GM21619 (cell line): ENCODE data around the gene ZNF804B.

Source experiments
- ATAC-seq: cut with Tn5 transposase; IDR thresholded peaks from one replicate; pipeline ENCODE4 v1.9.1; 2021; ENCODE audit not compliant: unreplicated experiment

The ZNF804B gene

GRCh38 chr7:88759230-88760135 lies at the start of gene ZNF804B:
TSS of gene ZNF804B (plus strand) at chr7:88759700. CDS start at chr7:88759977, 277 bp downstream.
- no peak for ATAC-seq

DNA sequence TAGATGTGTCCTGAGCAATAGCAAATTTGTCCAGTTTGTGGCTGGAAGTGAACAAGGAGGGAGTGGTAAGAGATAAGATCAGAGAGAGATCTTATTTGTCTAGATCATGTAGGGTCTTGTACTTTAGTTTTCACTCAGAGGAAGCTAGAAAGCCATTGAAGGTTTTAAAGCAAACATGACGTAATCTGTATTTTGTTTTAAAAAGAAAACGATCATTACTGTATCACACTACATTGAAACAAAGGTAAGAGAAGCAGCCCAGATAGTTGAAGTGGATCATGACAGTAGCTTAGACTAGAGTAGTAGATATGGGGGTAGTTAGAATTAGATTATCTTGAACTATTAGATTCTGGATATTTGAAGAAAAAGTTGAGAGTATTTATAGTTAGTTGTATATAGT lies 23.6 kb upstream of the ZNF804B start:
- ATAC-seq = no peak

GRCh38 chr7:88737632-88738031 lies 21.9 kb upstream of the ZNF804B start:
- no peak for ATAC-seq

GRCh38 chr7:88746126-88746525 lies 13.4 kb upstream of the ZNF804B start:
- no peak for ATAC-seq

GRCh38 chr7:88756802-88757201 lies 2.7 kb upstream of the ZNF804B start:
- no peak for ATAC-seq

- ATAC-seq = no peak
Measured at GRCh38 chr7:88757371-88757770, 2.1 kb upstream of the ZNF804B start.

- ATAC-seq = no peak
Measured at GRCh38 chr7:88758381-88759229, 895 bp upstream of the ZNF804B start.

DNA sequence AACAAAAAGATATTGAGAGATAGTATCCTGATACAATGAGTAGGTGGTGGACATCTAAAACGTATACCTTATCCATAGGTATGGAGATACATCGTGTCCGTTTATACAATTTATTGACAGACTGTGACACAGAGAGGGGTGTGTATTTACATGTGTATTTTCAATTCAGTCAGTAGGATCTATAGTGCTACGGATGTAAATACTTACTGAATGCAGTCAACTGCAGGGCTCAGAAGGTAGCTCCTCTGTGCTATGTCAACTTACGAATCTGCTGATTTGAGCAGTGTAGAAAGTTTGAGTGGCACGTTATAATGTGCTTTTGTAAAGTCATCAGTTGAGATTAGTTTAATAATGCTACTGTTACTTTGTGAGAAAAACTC lies 626 bp downstream of the ZNF804B start:
- ATAC-seq = no peak

GRCh38 chr7:88761779-88762178 lies 2.3 kb downstream of the ZNF804B start:
- no peak for ATAC-seq

DNA sequence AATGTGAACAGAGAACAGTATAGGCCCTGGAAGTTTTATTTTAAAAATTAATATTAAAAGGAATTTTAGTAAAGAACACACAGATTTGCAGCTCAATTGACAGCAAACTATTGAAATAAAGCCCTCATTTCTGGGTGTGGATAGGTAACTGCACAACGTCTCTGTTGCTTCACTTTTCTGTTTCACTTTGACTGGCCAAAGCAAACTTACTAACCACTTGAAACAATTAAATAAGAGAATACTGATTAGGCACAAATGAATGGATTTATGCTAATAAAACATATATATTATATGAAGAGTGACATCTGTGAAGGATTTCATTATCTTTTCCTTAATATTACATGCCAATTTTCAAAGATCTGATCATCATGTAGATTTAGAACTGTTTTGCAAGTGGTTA lies 11.9 kb downstream of the ZNF804B start:
- peak; percentile 57 for ATAC-seq

DNA sequence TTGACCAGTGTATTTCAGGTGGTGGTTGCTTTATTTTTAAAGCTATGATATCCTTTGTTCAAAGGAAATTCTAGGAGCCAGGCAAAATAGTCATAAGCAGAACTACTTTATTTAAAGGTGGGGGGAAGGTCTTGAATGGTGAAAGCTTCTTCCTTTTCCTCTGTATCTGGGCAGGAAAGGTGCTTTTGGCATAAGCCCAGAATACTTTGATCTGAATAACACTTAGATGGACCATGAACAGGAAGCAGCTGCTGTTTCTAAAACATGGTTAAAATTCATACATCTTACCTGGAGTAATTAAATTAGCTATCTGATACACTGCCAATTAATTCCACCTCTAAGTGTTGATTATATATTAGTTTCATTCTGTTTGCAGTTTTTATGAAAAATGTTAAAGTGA lies 13.3 kb downstream of the ZNF804B start:
- ATAC-seq = no peak

DNA sequence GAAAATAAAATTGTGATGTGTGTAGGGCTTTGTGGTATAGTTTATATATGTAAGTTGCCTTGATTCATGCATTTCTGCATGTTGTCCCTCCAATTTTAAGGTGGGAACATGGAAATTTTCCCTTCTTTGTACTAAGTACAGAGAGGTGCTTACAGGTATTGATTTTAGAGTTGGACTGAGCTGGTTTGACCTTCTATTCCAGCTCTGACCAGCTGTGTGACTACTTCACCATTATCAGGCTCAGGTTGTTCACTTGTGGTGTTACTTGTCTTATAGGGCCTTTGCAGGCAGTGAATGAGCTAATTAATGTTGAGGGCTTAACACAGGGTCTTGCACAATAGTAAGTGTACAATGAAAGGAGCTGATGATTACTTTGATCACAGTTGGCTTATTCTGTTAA lies 16.3 kb downstream of the ZNF804B start:
- no peak for ATAC-seq

- ATAC-seq = no peak
Measured at GRCh38 chr7:88787777-88788176, 28.3 kb downstream of the ZNF804B start.

DNA sequence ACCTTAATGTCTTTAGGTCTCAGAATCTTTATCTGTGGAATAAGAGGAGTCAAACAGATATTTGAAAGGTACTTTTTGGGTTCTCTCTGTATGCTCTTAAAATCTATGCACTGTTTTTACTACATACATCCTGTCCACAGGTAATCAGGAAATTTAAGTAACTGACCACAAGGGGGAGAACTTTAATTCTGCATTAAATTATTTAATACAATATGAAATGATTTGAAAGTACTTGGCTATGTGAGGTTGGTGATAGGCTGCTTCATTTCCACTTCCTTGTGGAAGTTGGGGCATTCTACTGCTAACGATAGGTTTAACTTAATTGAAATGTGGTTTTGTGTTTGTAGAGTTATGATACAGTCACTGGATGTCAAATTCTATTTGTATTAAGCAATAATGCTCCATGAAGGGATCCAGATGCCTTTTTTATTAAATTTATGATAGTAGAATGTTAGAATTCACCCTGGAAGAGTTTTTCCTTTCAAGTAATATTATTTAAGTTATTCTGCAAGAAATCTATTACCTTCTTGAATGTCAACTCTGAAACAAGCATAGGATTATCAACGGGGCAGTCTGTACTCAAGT lies 30.1 kb downstream of the ZNF804B start:
- no peak for ATAC-seq

DNA sequence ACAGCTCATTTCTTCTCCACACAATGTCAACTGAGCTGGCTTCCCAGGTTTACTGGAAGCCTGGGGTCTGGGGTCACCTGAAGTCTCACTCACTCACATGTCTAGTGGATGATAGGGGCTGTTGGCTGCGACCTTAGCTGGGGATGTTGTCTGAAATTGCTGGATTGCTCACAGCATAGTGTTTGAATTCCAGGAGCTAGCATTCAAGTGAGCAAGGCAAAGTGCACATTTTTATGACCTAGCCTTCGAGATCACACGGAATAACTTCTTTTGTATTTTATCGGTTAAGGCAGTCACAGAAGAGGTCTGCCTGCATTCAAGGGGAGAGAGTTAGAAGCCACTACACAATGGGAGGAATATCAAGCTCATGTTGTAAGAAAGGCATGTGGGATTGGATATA lies 32.4 kb downstream of the ZNF804B start:
- no peak for ATAC-seq

GRCh38 chr7:88792361-88792760 lies 32.9 kb downstream of the ZNF804B start:
- ATAC-seq = no peak

- no peak for ATAC-seq
Measured at GRCh38 chr7:88795553-88795952, 36.1 kb downstream of the ZNF804B start, which contains the start of gene TEX47. TSS of gene TEX47 (minus strand) at chr7:88795737. CDS start at chr7:88794942, 795 bp downstream.

GRCh38 chr7:88801046-88801445 lies 41.5 kb downstream of the ZNF804B start:
- ATAC-seq = no peak

- ATAC-seq = no peak
Measured at GRCh38 chr7:88806280-88807037, 47.0 kb downstream of the ZNF804B start.

- ATAC-seq = no peak
Measured at GRCh38 chr7:88818552-88818951, 59.1 kb downstream of the ZNF804B start.

- no peak for ATAC-seq
Measured at GRCh38 chr7:88826222-88826621, 66.7 kb downstream of the ZNF804B start.
